Measurements from ENCODE around the gene UTS2R.

UTS2R gene

GRCh38 chr17:82389379-82389778 lies 17.8 kb downstream of the UTS2R start:
- TF ChIP-seq SPI1 (IDR thresholded peaks at IDR 0.05; ENCODE audit: borderline replicate concordance, low read depth) (no peak), GABPA (IDR thresholded peaks at IDR 0.05; ENCODE audit: low read depth) (no peak), CTCF (IDR thresholded peaks at IDR 0.05; ENCODE audit: insufficient read depth, low read length) (no peak), POLR2AphosphoS5 (IDR thresholded peaks at IDR 0.05; ENCODE audit: low read depth) (no peak)
- Histone ChIP-seq H3K27me3 (ENCODE audit: insufficient read depth, poor library complexity, severe bottlenecking) (no peaks in the 10 kb centered on the region), H3K4me3 (replicated peaks; ENCODE audit: insufficient read depth, low read length) (no peak overlapping the region), H3K27ac (replicated peaks) (no peak overlapping the region)
- no peak for DNase-seq (ENCODE audit: low read depth in 1 of 2, low spot score in 1 of 2)

- Histone ChIP-seq H3K4me3 (replicated peaks; ENCODE audit: insufficient read depth, low read length) (no peak overlapping the region), H3K27ac (replicated peaks) (no peak overlapping the region), H3K27me3 (ENCODE audit: insufficient read depth, poor library complexity, severe bottlenecking) (no peaks in the 10 kb centered on the region)
- TF ChIP-seq SPI1 (IDR thresholded peaks at IDR 0.05; ENCODE audit: borderline replicate concordance, low read depth): no peak
- TF ChIP-seq POLR2AphosphoS5 (IDR thresholded peaks at IDR 0.05; ENCODE audit: low read depth): no peak
- no peak for TF ChIP-seq CTCF (IDR thresholded peaks at IDR 0.05; ENCODE audit: insufficient read depth, low read length)
- TF ChIP-seq GABPA (IDR thresholded peaks at IDR 0.05; ENCODE audit: low read depth): no peak
- TF ChIP-seq REST (IDR thresholded peaks at IDR 0.05; ENCODE audit: insufficient replicate concordance, low read depth): no peak
- no peak for DNase-seq (ENCODE audit: low read depth in 1 of 2, low spot score in 1 of 2)
Observed at GRCh38 chr17:82390015-82390859, 18.7 kb downstream of the UTS2R start.

GRCh38 chr17:82390860-82391435 lies 19.4 kb downstream of the UTS2R start:
- Histone ChIP-seq H3K4me3 (replicated peaks; ENCODE audit: insufficient read depth, low read length) (no peak overlapping the region), H3K27me3 (ENCODE audit: insufficient read depth, poor library complexity, severe bottlenecking) (no peaks in the 10 kb centered on the region), H3K27ac (replicated peaks) (no peak overlapping the region)
- TF ChIP-seq CTCF (IDR thresholded peaks at IDR 0.05; ENCODE audit: insufficient read depth, low read length) (no peak), GABPA (IDR thresholded peaks at IDR 0.05; ENCODE audit: low read depth) (no peak), REST (IDR thresholded peaks at IDR 0.05; ENCODE audit: insufficient replicate concordance, low read depth) (no peak), SPI1 (IDR thresholded peaks at IDR 0.05; ENCODE audit: borderline replicate concordance, low read depth) (no peak), POLR2AphosphoS5 (IDR thresholded peaks at IDR 0.05; ENCODE audit: low read depth) (no peak)
- DNase-seq (ENCODE audit: low read depth in 1 of 2, low spot score in 1 of 2): no peak

Data from HL-60 (cell line).